ENCODE results near the gene KRT8.
A peak's percentile ranks its signal among the peaks of the same experiment; 100 is the strongest.

The KRT8 gene

DNA sequence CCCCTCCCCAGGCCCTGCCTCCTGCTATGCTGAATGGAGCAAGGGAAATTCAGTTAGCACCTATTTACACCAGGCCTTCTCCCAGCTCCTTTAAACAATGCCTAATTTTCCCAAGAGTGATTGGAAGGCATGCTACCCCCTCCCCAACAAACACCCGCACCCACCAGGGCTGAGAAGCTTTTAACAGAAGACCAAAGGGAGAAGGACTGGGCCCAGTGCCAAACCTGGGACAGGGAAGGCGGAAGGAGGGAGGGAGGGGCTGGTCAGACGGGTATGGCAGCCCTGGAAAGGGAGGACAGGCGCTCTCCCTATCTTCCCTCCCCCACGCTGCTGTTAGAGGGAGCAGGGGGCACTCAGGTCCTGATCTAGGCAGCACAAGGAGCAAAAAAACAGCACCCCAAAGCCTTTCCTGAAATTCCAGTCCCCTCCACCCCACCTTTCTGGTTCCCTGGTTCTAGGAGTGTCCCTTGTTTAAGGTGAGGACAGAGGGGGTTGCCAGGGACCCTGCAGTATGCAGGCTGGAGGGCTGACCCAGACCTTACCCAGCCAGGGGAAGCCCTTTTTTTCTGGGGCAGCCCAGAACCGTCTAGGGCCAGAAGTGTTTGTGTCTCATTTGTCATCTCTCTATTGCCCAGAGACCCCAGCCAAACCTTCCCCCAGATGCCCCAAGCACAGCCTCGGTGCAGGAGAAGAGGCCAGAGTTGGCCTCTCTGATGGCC lies 2.4 kb upstream of the KRT8 start:
- intact Hi-C loops (cut with DNase I): no loop called here
- DNase-seq: peak in 1 of 42 donors; percentile 9

DNA sequence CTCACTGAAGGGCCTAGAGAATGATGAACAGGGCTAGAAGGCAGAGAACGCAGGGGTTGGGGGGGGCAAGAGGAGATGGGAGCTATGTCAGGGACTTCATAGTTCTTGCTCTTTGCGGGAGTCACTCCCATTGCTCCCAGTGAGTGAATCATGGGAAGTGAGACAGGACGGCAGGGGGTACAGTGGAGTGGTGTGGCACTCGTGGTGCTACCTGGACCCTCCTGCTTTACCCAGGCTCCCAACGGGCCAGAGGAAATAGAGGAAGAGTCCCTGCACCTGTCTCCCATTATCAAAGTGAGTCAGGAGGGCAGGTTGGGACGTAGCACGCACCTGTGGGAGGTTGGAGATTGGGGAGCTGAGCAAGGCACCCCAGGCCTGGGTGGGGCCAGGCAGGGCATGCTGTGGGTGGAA lies 1.3 kb upstream of the KRT8 start:
- intact Hi-C loops (cut with DNase I): no loop called here
- DNase-seq: no peak

DNA sequence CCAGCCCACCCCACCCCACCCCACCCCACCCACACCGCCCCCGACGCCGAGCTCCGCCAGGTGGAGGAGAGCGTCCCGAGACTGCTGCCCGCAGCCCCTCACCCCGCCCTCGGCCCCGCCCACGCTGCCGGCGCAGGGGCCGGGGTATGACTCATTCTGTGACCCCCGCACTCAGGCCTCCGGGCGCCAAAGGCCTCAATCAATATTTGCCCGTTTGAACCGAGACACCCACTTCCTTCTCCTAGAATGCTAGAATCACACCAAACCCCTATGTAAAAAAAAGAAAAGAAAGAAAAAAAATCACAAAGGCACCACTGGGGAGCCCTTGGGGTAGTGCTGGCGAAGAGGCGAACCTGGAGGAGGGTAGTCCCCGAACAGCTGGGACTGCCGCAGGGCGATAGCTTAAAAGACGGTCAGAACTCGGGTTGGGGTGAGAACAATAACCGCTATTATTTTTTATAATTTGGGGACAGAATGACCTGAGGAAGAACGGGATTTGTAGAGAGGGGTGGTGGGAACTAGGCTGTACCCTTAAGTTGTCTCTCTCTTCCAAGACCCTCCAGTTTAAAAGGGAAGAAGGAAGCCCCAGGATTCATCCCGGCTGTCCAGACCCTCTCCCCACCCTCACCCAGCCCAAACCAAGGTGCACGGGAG lies 894 bp downstream of the KRT8 start:
- peak in 1 of 42 donors; percentile 24 for DNase-seq
- intact Hi-C loops (cut with DNase I): no loop called here

DNA sequence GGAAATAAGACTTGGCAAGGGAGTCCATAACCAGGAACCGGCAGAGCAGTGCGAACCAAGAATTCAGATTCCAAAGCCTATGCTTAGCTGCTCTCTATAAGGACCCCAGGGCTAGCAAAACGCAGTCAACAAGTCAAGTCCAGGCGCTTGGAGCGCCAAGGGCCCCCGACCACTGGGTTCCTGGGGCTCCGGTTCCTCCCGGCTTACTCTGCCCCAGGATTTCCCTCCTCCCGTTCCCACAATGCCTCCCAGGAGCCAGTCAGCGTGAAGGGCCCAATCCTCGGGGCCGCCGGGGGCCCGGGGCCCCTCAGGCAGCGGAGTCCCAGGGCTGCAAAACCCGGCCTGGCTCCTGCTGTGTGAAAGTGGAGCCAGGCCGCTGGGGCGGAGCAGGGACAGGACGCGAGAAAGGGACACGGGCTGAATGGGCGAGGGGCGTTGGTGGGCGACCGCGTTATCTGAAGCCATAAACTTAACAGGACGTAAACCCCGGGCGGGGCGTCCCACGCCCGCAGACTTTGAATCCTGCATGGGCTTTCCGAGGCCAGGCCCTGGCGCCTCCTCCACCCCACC lies 1.5 kb downstream of the KRT8 start:
- peak in 41 of 42 donors; percentile 13 to 79 (median 50) for DNase-seq
- intact Hi-C loops (cut with DNase I): no loop called here

DNA sequence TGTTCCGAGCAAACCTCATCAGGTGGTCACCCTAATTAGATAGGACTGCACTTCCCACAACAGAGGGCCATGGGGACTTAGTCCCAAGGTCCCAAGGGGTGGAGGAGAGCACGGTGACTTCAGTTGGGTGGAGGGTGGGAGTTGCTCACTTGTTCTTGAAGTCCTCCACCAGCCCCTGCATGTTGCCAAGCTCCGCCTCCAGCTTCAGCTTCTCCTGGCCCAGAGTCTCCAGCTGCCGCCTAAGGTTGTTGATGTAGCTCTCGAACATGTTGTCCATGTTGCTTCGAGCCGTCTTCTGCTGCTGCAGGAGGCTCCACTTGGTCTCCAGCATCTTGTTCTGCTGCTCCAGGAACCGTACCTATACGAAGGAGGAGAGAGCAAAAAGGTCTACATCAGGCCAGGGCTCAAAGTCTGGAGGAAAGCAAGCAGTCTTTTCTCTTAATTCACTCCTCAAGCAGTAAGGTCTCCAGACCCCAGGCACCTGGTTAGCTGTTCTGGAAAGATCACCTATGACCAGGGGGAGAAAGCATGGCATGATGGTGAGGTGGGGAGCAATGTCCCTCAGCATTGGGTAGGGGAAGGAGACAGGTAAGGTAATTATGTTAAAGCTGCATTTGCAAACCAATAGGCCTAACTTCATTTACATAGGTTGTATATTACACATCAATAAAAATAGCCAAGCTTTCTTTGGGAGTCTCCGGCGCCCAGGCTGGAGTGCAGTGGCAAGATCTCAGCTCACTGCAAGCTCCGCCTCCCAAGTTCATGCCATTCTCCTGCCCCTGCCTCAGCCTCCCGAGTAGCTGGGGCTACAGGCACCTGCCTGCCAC lies 2.9 kb downstream of the KRT8 start:
- intact Hi-C loops (cut with DNase I): no loop called here
- no peak for DNase-seq

DNA sequence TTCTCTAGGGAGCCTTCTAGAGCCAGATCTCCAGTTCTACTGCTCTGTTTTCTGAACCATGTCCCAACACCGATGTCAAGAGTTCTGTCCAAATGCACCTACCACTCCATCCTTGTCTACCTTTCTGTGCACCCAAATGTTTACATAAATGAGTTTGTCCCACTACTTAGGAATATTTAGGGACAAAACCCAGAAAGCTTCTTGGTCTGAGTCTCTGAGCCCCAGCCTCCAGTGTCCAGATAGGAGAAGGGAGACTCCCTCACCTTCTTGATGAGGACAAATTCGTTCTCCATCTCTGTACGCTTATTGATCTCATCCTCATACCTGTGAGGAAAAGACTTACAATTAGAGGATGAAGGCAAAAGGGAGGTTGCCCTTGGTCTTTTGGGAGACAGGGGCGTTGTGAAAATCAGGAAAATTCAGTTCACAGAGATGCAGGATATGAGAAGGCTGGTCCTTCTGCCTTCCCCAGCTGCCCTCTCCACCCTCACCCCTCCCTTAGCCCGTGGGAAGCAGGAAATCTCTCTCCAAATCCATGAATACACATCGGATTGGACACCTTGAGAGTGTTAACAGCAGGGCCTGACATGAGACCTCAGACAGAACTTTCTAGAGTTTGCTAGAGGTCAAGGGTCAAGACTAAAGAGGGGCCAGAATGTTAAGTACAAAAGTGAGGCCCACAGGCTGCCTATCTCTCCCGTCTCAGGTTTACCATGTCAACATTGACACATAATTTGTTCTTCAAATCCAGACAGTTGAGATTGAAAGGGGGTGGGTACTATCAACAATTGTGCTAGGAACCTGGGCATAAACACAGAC lies 3.8 kb downstream of the KRT8 start:
- DNase-seq: no peak
- intact Hi-C loops (cut with DNase I): no loop called here

DNA sequence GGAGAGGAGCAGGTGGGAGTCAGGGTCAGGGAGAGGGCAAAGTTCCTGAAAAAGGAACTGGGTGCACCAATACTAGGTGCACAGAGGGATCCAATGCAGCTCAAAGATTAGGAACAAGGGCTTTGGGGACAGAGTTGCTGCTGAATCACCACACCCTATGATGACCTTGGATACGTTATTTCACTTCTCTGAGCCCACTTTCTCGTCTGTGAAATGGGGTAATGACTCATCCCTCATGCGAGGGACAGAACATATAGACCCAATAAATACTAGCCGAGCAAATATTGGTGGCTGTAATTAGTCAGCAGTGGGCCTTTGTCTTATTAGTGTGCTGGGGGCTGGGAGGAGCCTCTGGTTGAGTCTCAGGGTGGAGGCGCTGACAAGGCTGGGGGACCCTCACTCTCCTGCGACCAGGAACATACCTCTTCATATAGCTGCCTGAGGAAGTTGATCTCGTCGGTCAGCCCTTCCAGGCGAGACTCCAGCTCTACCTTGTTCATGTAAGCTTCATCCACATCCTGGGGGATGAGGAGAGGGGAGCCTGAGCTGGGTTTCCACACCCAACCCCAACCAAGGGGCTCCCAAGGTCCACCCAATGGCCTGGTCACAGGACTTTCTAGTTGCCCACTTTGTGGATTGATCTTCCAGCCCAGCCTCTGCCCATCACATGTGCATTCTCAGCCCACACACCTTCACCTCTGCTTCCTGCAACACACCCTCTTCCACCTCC lies 4.5 kb downstream of the KRT8 start:
- no peak for DNase-seq
- intact Hi-C loops (cut with DNase I): no loop called here

DNA sequence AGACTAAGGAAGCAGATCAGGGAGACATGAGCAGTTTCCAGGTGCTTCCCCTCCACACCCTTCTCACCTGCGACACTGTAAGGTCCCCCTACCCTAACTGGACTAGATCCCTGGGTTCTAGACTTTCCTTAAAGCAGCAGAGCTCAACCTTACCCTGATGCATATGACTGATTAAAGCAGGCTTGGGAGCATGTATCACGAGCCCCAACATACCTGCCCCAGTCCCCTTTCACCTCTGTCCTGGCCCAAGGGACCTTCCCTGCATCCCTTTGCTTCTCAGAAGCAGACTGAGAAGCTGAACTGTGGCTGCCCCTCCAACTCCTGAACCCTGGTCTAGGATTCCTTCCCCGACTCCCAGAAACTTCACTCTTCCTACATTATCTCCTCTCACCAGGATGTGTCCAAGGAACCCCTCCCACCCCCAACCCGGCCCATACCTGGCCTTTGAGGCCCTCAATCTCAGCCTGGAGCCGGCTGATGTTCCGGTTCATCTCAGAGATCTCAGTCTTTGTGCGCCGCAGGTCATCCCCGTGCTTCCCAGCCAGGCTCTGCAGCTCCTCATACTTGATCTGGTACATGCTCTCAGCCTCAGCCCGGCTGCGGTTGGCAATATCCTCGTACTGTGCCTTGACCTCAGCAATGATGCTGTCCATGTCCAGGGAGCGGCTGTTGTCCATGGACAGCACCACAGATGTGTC lies 5.4 kb downstream of the KRT8 start:
- intact Hi-C loops (cut with DNase I): no loop called here
- no peak for DNase-seq

DNA sequence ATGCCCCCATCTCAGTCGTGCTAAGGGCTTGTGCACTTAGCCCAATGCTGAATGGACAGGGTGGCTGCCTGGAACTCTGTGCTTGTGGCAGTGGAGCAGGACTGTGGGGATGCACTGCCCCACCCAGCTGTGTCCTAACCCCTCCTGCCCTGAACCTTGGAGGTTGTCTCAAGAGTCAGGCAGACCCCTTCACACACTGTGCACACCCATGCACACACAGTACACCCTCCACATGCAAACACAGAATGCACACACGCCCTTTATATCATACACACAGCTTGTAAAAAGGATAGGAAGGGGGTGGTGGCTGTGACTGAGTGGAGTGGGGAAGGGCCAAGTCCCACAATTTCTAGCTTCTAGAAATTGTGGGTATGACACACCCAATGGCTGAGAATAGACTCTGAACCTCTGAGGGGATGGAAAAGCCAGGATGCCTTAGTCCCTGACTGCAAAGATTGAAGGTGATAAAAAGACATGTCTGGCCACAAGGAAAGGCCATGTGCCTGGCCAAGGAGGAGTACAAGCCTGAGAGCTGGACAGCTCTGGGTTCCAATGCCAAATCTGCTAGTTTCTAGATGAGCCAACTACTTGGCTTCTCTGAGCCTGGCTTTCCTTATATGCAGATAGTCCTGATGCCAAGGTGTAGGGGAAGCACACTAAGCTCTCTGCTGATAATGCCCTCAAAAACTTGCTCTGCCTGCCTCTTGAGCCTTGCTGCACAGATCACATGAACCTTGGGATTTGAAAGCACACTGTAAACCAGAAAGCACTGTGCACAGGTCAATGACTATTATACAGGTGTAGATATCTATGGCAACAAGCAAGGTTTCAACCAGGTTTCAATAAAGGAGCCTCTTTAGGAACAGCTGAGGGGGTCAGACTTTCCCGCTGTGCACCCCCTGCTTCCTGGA lies 8.4 kb downstream of the KRT8 start:
- no peak for DNase-seq
- intact Hi-C loops (cut with DNase I): no loop called here

DNA sequence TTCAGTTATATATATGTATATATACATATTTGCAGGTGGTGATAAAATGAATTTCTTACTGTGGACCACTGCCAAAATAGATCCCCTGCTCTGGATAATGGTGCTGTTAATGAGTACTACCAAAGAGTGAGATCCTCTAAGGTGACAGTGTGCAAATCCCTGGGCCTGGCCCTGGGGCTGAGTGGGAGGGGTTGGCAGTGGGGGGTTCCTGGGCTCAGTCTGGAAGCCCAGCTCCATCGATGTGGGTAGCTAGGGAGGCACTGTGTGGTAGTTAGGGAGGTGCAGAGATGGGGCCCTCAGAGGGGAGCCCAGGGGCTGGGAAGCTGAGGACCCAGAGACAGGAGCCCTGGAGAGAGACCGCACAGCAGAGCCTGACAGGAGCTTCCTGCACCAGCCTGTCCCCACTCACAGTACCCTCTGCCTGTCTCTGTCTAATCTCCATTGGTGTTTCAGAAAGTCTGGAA lies 9.1 kb downstream of the KRT8 start:
- DNase-seq: no peak
- intact Hi-C loops (cut with DNase I): no loop called here

DNA sequence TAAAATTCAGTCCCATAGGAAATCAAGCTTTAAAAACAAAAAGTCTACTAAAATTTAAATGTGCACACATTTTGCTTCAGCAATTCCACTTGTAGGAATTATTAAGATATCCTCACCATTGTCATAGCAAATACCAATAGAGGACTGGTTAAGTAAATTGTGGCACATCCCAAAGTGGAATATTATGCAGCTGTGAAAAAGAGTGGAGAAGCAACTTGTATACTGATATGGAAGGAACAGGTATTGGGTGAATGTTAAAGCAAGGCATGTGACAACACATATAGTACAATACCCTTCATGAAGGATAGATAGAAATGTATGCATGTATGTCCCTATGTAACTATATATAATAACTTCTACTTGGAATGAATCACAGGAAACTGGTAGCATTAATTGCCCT lies 11.9 kb downstream of the KRT8 start:
- DNase-seq: no peak
- intact Hi-C loops (cut with DNase I): no loop called here

DNA sequence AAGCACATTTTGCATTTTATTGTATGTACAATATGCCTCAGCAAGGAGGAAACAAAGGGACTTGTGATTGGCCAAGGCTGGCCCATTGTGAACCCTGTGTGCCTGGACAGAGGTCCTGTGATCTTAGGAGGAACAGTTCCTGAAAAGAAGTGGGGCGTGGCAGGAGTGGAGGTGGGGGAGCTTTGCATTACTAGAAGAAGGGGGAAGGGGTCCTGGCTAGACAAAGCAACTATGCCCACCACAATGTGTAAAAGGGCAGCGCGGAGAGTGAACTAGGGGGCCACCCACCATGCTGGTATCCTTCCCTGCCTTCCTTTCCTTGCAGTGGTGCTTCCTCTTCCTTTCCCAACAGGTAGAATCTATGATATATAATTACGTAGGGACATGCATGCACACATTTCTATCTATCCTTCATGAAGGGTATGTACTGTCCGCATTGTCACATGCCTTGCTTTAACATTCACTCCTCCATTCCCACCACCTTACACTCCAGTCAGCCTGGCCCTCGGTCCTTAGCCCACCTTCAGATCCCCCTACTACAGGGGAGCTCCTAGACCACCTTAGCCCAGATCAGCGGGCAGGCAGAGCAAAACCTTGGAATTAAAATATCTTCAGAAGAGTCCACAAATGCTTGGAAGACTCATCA lies 12.5 kb downstream of the KRT8 start:
- DNase-seq: no peak
- intact Hi-C loops (cut with DNase I): no loop called here

DNA sequence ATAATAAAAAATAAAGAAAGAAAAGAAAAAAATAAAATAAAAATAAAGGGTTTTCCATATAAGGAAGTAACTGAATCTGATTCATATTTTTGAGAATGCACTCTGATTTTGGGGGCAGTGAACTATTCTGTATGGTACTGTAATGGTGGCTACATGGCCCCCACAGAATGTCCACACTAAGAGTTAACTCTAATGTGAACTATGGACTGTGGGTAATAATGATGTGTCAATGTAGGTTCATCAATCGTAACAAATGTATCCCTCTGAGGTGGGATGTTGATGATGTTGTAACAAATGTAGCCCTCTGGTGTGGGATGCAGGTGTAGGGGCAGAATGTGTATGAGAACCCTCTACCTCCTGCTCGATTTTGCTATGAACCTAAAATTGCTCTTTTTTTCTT lies 13.8 kb downstream of the KRT8 start:
- DNase-seq: no peak
- intact Hi-C loops (cut with DNase I): no loop called here

DNA sequence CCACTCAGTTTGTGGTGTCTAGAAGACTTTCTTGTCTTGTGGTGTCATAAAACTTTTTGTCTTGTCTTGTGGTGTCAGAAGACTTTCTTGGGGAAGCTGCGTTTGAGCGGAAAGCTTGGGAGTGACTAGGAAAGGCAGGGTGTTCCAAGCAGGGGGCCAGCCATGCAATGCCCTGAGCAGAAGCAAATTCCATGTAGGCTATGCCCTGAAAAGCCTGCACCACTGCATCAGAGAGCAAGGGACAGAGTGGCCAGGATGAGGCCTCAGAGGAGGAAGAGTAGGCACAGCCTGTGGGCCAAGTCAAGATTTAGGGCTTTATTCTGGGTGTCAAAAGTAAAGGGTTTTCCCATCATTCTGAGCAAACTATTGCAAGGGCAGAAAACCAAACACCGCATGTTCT lies 14.5 kb downstream of the KRT8 start:
- intact Hi-C loops (cut with DNase I): no loop called here
- no peak for DNase-seq

DNA sequence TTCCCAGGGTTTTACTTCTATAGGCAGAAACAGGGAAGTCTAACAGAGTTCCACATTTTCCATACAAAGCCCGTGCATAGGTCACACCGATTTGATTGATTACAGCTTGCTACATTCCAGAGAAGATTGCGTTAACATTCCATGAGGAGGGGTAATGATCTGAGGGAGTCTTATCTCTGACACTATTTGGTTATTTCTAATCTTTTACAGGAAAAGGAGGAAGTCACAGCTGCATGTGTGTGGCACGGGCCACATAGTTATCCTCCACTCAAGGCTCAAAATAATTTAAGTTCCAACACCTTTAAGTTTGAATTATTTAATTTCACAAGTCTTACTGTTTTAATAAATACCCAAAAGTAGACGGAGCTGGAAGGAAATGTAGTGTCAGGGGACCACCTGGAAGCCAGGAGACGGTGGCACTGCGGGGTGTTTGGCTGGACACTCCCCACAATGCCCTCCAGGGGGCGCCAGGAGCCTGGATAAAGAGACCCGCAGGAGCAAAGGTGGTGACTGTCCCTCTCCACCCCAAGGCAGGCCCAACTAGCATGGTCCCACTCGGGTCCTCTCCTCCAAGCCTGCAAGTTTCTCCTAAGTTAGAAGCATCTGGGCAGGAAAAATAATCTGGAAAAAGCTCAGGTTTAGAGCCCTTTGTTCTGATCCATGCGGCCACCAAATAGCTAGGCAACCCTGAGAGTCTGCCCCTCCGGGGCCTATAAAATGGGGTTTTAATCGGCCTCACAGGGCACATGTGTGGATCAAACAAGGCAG lies 20.2 kb downstream of the KRT8 start:
- DNase-seq: peak; percentile 44 to 91 (median 80)
- intact Hi-C loops (cut with DNase I): loop anchor here (5.0 kb wide), 1 partner anchor 93 kb away; no protein-coding TSS in a partner anchor

Data from head of caudate nucleus (tissue), 42 donors.